GM18867 (cell line): Measurements from ENCODE around the gene MYO3A.

Source experiments
- ATAC-seq: cut with Tn5 transposase; IDR thresholded peaks from one replicate; pipeline ENCODE4 v1.9.1; 2021; ENCODE audit warnings: mild to moderate bottlenecking, moderate library complexity; ENCODE audit not compliant: unreplicated experiment

MYO3A gene

GRCh38 chr10:25933653-25934608, at the start of gene MYO3A:
MYO3A (plus strand) TSS chr10:25934229; CDS start chr10:25952111, 17,882 bp downstream.
- no peak for ATAC-seq

GRCh38 chr10:25888627-25889026, 45.4 kb upstream of the MYO3A start:
- no peak for ATAC-seq

- ATAC-seq: no peak
These were observed 43.0 kb upstream of the MYO3A start for GRCh38 chr10:25890995-25891394.

- no peak for ATAC-seq
These were observed 38.2 kb upstream of the MYO3A start for GRCh38 chr10:25895856-25896255.

- ATAC-seq: no peak
These were observed 37.6 kb upstream of the MYO3A start for GRCh38 chr10:25896421-25896820.

- ATAC-seq: no peak
These were observed 34.7 kb upstream of the MYO3A start for GRCh38 chr10:25899304-25899703.

GRCh38 chr10:25901199-25901598, 32.8 kb upstream of the MYO3A start:
- ATAC-seq: no peak

- ATAC-seq: peak; percentile 73
These were observed 32.0 kb upstream of the MYO3A start for GRCh38 chr10:25902002-25902401.

GRCh38 chr10:25907261-25907660, 26.8 kb upstream of the MYO3A start:
- ATAC-seq: no peak

GRCh38 chr10:25912866-25913265, 21.2 kb upstream of the MYO3A start:
- ATAC-seq: no peak

- no peak for ATAC-seq
These were observed 19.3 kb upstream of the MYO3A start for GRCh38 chr10:25914776-25915175.

GRCh38 chr10:25934621-25935139, 651 bp downstream of the MYO3A start:
- ATAC-seq: no peak

GRCh38 chr10:25938405-25938804, 4.4 kb downstream of the MYO3A start:
- ATAC-seq: no peak

- no peak for ATAC-seq
These were observed 10.7 kb downstream of the MYO3A start for GRCh38 chr10:25944771-25945170.

GRCh38 chr10:25952857-25953256, 18.8 kb downstream of the MYO3A start:
- ATAC-seq: peak; percentile 89

- ATAC-seq: peak; percentile 45
These were observed 20.8 kb downstream of the MYO3A start for GRCh38 chr10:25954851-25955250.

- no peak for ATAC-seq
These were observed 25.7 kb downstream of the MYO3A start for GRCh38 chr10:25959540-25960232.

- ATAC-seq: no peak
These were observed 31.6 kb downstream of the MYO3A start for GRCh38 chr10:25965584-25965983.

- ATAC-seq: no peak
These were observed 32.8 kb downstream of the MYO3A start for GRCh38 chr10:25966844-25967243.

GRCh38 chr10:25972631-25973030, 38.6 kb downstream of the MYO3A start:
- ATAC-seq: no peak

GRCh38 chr10:25974897-25975459, 40.9 kb downstream of the MYO3A start:
- ATAC-seq: no peak
